ENCODE measurements around the gene SRRM1. TPM values are rescaled to one million over a fixed set of nuclear protein-coding genes. Genes with fewer than 3 reads are reported as not detected.
A peak's percentile ranks its signal among the peaks of the same experiment; 100 is the strongest.
"Not testable (repeated sequence)": the region's sequence is repeated elsewhere in the genome, so short reads cannot be mapped to it uniquely, and the experiment has no call there.

Gene SRRM1
- polyA plus RNA-seq, 10 donors = 64.4 to 128 (median 92.3) TPM

GRCh38 chr1:24714859-24715520 lies 71.9 kb downstream of the SRRM1 start:
- no peak for DNase-seq

GRCh38 chr1:24715658-24716057 lies 72.6 kb downstream of the SRRM1 start:
- no peak for DNase-seq

- no peak for DNase-seq
These were observed 75.0 kb downstream of the SRRM1 start for GRCh38 chr1:24717887-24718650.

GRCh38 chr1:24720152-24720551 lies 77.0 kb downstream of the SRRM1 start:
- DNase-seq = peak in 2 of 3 donors; percentile 68 to 81

- DNase-seq = no peak
These were observed 78.4 kb downstream of the SRRM1 start for GRCh38 chr1:24721533-24721932.

GRCh38 chr1:24722073-24723035 lies 79.3 kb downstream of the SRRM1 start:
- not testable (repeated sequence) for DNase-seq

Other genes starting within 250 kb of the SRRM1 start
- gene STPG1, start 229.5 kb upstream of the SRRM1 start, polyA plus RNA-seq (ENCODE audit: insufficient read length in 10 of 10) = 1 to 10 TPM in 9 of 10 donors, under 1 TPM in 1; 0.94 to 2.4 (median 1.6) TPM
- 1 to 10 TPM; 3.4 to 6.1 (median 4.4) TPM for gene NIPAL3, start 227.5 kb upstream of the SRRM1 start, polyA plus RNA-seq (ENCODE audit: insufficient read length in 10 of 10)
- gene RCAN3, start 140.5 kb upstream of the SRRM1 start, polyA plus RNA-seq (ENCODE audit: insufficient read length in 10 of 10) = 1 to 10 TPM; 1.2 to 6.8 (median 2.5) TPM
- gene NCMAP, start 87.2 kb upstream of the SRRM1 start, polyA plus RNA-seq (ENCODE audit: insufficient read length in 10 of 10) = under 1 TPM in 7 of 10 donors, not detected in 3; 0.04 to 0.21 (median 0.05) TPM
- 100 to 1,000 TPM; 119 to 173 (median 157) TPM for gene CLIC4, start 102.1 kb downstream of the SRRM1 start, polyA plus RNA-seq (ENCODE audit: insufficient read length in 10 of 10)